Endometrial microvascular endothelial cells (primary cell): ENCODE data around the gene RNF167. TPM values are rescaled to one million over a fixed set of nuclear protein-coding genes. Genes with fewer than 3 reads are reported as not detected.
"Not testable (repeated sequence)": the region's sequence is repeated elsewhere in the genome, so short reads cannot be mapped to it uniquely, and the experiment has no call there.

Experiments used
- in situ Hi-C: cut with HindIII; loops from 2 replicates; pipeline ENCODE4 v1.10.0; 2017; ENCODE audit warnings: low sequenced_read_pairs, low pct_unique_long_range_greater_than_20kb; ENCODE audit errors: inconsistent ontology term
- total RNA-seq: library from RNA; depleted of rRNA; stranded (reverse); fragments of >200 nt; gene quantifications from one replicate; pipeline ENCODE4 v1.2.3, GENCODE V29; 2015; ENCODE audit errors: inconsistent ontology term

RNF167 gene
- total RNA-seq, 1 donor from 2014 or later, result 48.5 TPM

GRCh38 chr17:4901108-4901647 lies 38.9 kb upstream of the RNF167 start:
- in situ Hi-C loops, result no loop called here

GRCh38 chr17:4901648-4902344 lies 38.3 kb upstream of the RNF167 start:
- in situ Hi-C loops, result no loop called here

GRCh38 chr17:4902540-4902939 lies 37.5 kb upstream of the RNF167 start:
- in situ Hi-C loops, result no loop called here

- in situ Hi-C loops, result no loop called here
These were observed 36.8 kb upstream of the RNF167 start, which contains the start of gene CHRNE for GRCh38 chr17:4903051-4903818. TSS of gene CHRNE (minus strand) at chr17:4903098. CDS start at chr17:4903063, 35 bp downstream.

GRCh38 chr17:4906642-4907041 lies 33.4 kb upstream of the RNF167 start:
- in situ Hi-C loops, result not testable (repeated sequence)

- in situ Hi-C loops, result no loop called here
These were observed 31.8 kb upstream of the RNF167 start for GRCh38 chr17:4908301-4908700.

GRCh38 chr17:4908711-4909496 lies 31.2 kb upstream of the RNF167 start:
- in situ Hi-C loops, result no loop called here

- in situ Hi-C loops, result no loop called here
These were observed 26.1 kb upstream of the RNF167 start for GRCh38 chr17:4913994-4914393.

GRCh38 chr17:4914551-4914950 lies 25.5 kb upstream of the RNF167 start:
- in situ Hi-C loops, result not testable (repeated sequence)

- in situ Hi-C loops, result no loop called here
These were observed 20.5 kb upstream of the RNF167 start for GRCh38 chr17:4919511-4920047.

GRCh38 chr17:4920351-4921048 lies 19.6 kb upstream of the RNF167 start:
- in situ Hi-C loops, result no loop called here

GRCh38 chr17:4921320-4921719 lies 18.7 kb upstream of the RNF167 start:
- in situ Hi-C loops, result no loop called here

GRCh38 chr17:4926577-4927335 lies 13.3 kb upstream of the RNF167 start:
- in situ Hi-C loops, result not testable (repeated sequence)

- in situ Hi-C loops, result no loop called here
These were observed 11.2 kb upstream of the RNF167 start for GRCh38 chr17:4928881-4929280.

- in situ Hi-C loops, result no loop called here
These were observed 8.1 kb upstream of the RNF167 start, which contains the start of gene GP1BA for GRCh38 chr17:4931963-4932362. TSS of gene GP1BA (plus strand) at chr17:4932277. CDS start at chr17:4932605, 328 bp downstream.

- in situ Hi-C loops, result no loop called here
These were observed 7.3 kb upstream of the RNF167 start for GRCh38 chr17:4932756-4933155.

GRCh38 chr17:4933646-4934045 lies 6.4 kb upstream of the RNF167 start:
- in situ Hi-C loops, result no loop called here
